ENCODE measurements around the gene TMEM167A. TPM values are rescaled to one million over a fixed set of nuclear protein-coding genes. Genes with fewer than 3 reads are reported as not detected.

TMEM167A gene
- polyA plus RNA-seq, 3 donors: 50.3 to 337 (median 288) TPM

DNA sequence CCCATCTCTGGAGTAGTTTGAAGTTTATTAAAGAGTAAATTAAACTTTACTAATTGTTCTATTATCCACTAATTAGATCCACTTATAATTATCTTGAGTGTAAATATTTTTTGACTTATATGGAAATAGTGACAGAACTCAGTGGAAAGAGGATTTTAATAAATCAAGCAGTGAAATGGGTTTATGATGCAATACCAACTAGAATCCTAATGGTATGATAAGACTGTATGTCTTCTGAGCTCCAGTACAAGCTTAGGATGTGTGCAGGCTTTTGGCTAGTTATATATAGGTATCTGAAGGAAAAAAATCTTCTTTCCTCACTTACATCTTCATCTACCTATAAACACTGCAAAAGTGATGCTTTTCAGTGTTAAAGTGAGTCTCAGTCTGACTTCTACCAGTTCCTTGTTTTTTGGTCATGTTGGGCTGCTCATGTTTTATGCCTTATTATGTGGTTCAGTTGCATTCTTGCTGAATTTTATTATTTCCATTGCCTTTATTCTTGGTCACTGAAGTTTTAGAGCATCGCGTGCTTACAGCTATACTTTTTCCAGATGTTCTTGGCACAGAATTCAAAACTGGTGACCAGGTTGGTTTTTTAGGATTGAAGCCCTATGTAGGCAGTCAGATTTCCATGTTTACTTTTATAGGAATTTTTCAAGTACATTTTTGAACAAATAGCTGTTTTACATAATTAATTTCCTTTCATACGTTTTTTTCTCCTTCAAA is 30.7 kb upstream of the TMEM167A start:
- Mint-ChIP-seq H3K27ac (no peak overlapping the region), H3K36me3 (peaks cover 33 to 48% of the 10 kb centered on the region in 2 donors), H3K27me3 (ENCODE audit: low read depth in 3 of 3) (no peaks in the 10 kb centered on the region), H3K4me1 (no peaks in the 10 kb centered on the region), H3K4me3 (no peak overlapping the region), H3K9me3 (peaks cover 2 to 10% (median 7%) of the 10 kb centered on the region in 7 donors)
- peaks cover 9 to 29% of the 10 kb centered on the region in 2 donors for H3K36me3 ChIP-seq (replicated peaks in 1 of 2; ENCODE audit: control insufficient read depth in 1 of 2, insufficient read depth in 2 of 2, low read length in 2 of 2)
- DNase-seq: no peak
- H3K4me2 ChIP-seq (replicated peaks; ENCODE audit: extremely low read depth, low read length, poor library complexity, severe bottlenecking): no peak overlapping the region
- peaks cover 5 to 9% of the 10 kb centered on the region in 2 donors for H3K9me3 ChIP-seq (replicated peaks in 1 of 2; ENCODE audit: control insufficient read depth in 1 of 2, insufficient read depth in 1 of 2, low read length in 2 of 2)
- 100% methylated on average over 2 of the region's 3 CpGs for WGBS (ENCODE audit: insufficient coverage)
- H3K4me1 ChIP-seq (ENCODE audit: control insufficient read depth in 1 of 2, insufficient read depth in 2 of 2, low read length in 2 of 2): no peaks in the 10 kb centered on the region
- TF ChIP-seq, protein P1, sequence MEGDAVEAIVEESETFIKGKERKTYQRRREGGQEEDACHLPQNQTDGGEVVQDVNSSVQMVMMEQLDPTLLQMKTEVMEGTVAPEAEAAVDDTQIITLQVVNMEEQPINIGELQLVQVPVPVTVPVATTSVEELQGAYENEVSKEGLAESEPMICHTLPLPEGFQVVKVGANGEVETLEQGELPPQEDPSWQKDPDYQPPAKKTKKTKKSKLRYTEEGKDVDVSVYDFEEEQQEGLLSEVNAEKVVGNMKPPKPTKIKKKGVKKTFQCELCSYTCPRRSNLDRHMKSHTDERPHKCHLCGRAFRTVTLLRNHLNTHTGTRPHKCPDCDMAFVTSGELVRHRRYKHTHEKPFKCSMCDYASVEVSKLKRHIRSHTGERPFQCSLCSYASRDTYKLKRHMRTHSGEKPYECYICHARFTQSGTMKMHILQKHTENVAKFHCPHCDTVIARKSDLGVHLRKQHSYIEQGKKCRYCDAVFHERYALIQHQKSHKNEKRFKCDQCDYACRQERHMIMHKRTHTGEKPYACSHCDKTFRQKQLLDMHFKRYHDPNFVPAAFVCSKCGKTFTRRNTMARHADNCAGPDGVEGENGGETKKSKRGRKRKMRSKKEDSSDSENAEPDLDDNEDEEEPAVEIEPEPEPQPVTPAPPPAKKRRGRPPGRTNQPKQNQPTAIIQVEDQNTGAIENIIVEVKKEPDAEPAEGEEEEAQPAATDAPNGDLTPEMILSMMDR (IDR thresholded peaks at IDR 0.05): no peak
- no peak overlapping the region for H3K27ac ChIP-seq (ENCODE audit: low read depth in 1 of 2, low read length in 2 of 2)
- H3K27me3 ChIP-seq (ENCODE audit: control insufficient read depth in 2 of 2, insufficient read depth in 2 of 2, low read length in 2 of 2): no peaks in the 10 kb centered on the region
- no peak overlapping the region for H3K9ac ChIP-seq (ENCODE audit: insufficient read depth, low read length, poor library complexity, severe bottlenecking)
- no peak overlapping the region for H2AFZ ChIP-seq (ENCODE audit: insufficient read depth, low read depth, low read length, poor library complexity, severe bottlenecking)
- H3K4me3 ChIP-seq (replicated peaks in 1 of 3; ENCODE audit: low read depth in 2 of 3, low read length in 3 of 3): no peak overlapping the region
- H4K20me1 ChIP-seq (ENCODE audit: insufficient read depth, low read length): no peaks in the 10 kb centered on the region
- intact Hi-C loops (cut with micrococcal nuclease): no loop called here
- peaks cover 3% of the 10 kb centered on the region for H3K79me2 ChIP-seq (ENCODE audit: insufficient read depth, low read length)

DNA sequence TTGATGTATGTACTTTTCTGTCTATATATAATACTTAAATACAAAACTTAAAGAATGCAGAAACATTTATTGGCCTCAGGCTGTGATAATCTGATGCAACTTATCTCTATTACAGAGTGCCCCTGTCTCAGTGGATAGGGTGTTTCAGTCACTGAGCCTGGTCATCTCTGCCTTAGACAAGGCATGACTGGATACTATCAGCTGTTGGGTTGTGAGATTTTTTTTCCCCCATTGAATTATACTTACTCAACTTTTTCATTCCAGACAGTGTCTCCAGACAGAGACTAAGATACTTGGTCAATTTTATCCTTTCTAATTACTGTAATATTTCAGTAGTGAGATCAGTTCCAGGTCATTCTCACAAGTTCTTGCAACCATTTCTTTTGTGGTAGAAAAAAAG is 26.8 kb upstream of the TMEM167A start:
- no peaks in the 10 kb centered on the region for H4K20me1 ChIP-seq (ENCODE audit: insufficient read depth, low read length)
- Mint-ChIP-seq H3K9me3 (peaks cover 0 to 5% (median 0%) of the 10 kb centered on the region in 7 donors), H3K27me3 (ENCODE audit: low read depth in 3 of 3) (no peaks in the 10 kb centered on the region), H3K27ac (no peak overlapping the region), H3K4me3 (no peak overlapping the region), H3K36me3 (peaks cover 12 to 22% of the 10 kb centered on the region in 2 donors), H3K4me1 (no peaks in the 10 kb centered on the region)
- intact Hi-C loops (cut with micrococcal nuclease): no loop called here
- no peaks in the 10 kb centered on the region for H3K4me1 ChIP-seq (ENCODE audit: control insufficient read depth in 1 of 2, insufficient read depth in 2 of 2, low read length in 2 of 2)
- TF ChIP-seq, protein P1 (IDR thresholded peaks at IDR 0.05): no peak
- H3K9ac ChIP-seq (ENCODE audit: insufficient read depth, low read length, poor library complexity, severe bottlenecking): no peak overlapping the region
- H3K4me2 ChIP-seq (replicated peaks; ENCODE audit: extremely low read depth, low read length, poor library complexity, severe bottlenecking): no peak overlapping the region
- H3K4me3 ChIP-seq (replicated peaks in 1 of 3; ENCODE audit: low read depth in 2 of 3, low read length in 3 of 3): no peak overlapping the region
- no peaks in the 10 kb centered on the region for H3K27me3 ChIP-seq (ENCODE audit: control insufficient read depth in 2 of 2, insufficient read depth in 2 of 2, low read length in 2 of 2)
- no peak for DNase-seq
- H3K9me3 ChIP-seq (replicated peaks in 1 of 2; ENCODE audit: control insufficient read depth in 1 of 2, insufficient read depth in 1 of 2, low read length in 2 of 2): no peaks in the 10 kb centered on the region
- no peak overlapping the region for H2AFZ ChIP-seq (ENCODE audit: insufficient read depth, low read depth, low read length, poor library complexity, severe bottlenecking)
- no peak overlapping the region for H3K27ac ChIP-seq (ENCODE audit: low read depth in 1 of 2, low read length in 2 of 2)
- peaks cover 22% of the 10 kb centered on the region for H3K79me2 ChIP-seq (ENCODE audit: insufficient read depth, low read length)
- peaks cover 4 to 20% of the 10 kb centered on the region in 2 donors for H3K36me3 ChIP-seq (replicated peaks in 1 of 2; ENCODE audit: control insufficient read depth in 1 of 2, insufficient read depth in 2 of 2, low read length in 2 of 2)

Measured in CD14-positive monocyte (primary cell).